ENCODE data around the gene UBXN11.

The UBXN11 gene

DNA sequence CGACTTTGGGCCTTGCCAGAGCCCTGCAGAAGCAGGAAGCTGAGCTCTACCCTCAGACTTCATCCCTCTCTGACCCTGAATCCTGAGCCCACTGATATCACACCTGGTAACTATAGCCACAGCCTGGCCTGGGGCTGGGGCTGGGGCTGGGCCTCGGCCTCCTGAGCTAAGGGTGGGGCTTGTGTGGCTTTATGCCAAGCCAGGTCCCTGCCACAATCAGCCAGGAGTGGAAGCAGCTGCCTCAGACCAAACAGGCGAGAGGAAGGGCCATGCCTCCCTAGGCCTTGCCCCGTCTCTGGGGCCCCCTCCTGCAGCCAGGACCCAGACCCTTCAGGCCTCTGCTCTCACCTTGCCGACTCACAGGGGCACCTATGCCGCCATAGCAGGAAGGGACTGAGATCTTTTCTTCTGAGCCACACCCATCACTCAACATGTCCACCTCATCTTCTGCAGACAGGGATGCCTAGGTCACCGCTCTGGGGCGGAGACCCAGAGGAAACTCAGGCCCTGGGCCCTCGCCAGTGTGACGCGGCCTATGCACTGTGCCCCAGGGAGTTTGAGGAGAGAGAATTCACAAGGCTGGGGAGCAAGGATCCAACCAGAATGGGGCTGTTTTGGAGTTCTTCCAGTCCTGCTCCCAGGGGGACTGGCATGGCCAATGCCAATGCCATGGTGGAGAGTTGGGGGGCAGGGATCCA, 5.7 kb downstream of the UBXN11 start:
- H3K4me1 ChIP-seq = no peaks in the 10 kb centered on the region
- no peak for DNase-seq
- no peaks in the 10 kb centered on the region for H3K27me3 ChIP-seq
- H3K9me3 ChIP-seq = no peaks in the 10 kb centered on the region
- no peak for TF ChIP-seq CTCF (IDR thresholded peaks at IDR 0.05; ENCODE audit: low read depth, low read length)
- no peaks in the 10 kb centered on the region for H3K36me3 ChIP-seq
- no peak overlapping the region for H3K4me3 ChIP-seq (ENCODE audit: low read depth, low read length)

DNA sequence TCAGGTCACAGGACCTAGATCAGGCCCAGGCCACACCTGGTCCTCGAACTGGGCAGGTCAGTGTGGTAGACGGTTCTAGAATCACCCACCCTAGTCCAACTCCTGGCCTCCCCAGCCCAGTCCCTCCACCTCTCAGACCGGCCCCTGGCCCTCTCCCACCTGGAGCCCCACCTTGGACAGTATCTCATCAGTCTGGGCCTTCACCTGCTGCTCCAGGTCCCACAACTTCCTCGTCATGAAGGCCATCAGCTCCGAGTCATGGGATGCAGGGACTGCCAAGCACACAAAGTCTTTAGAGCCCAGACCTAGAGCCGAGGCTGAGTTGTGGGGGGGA, 8.7 kb downstream of the UBXN11 start:
- no peak for DNase-seq
- Histone ChIP-seq H3K9me3 (no peaks in the 10 kb centered on the region), H3K27me3 (no peaks in the 10 kb centered on the region), H3K4me3 (ENCODE audit: low read depth, low read length) (no peak overlapping the region), H3K4me1 (no peaks in the 10 kb centered on the region), H3K36me3 (no peaks in the 10 kb centered on the region)
- TF ChIP-seq CTCF (IDR thresholded peaks at IDR 0.05; ENCODE audit: low read depth, low read length) = no peak

DNA sequence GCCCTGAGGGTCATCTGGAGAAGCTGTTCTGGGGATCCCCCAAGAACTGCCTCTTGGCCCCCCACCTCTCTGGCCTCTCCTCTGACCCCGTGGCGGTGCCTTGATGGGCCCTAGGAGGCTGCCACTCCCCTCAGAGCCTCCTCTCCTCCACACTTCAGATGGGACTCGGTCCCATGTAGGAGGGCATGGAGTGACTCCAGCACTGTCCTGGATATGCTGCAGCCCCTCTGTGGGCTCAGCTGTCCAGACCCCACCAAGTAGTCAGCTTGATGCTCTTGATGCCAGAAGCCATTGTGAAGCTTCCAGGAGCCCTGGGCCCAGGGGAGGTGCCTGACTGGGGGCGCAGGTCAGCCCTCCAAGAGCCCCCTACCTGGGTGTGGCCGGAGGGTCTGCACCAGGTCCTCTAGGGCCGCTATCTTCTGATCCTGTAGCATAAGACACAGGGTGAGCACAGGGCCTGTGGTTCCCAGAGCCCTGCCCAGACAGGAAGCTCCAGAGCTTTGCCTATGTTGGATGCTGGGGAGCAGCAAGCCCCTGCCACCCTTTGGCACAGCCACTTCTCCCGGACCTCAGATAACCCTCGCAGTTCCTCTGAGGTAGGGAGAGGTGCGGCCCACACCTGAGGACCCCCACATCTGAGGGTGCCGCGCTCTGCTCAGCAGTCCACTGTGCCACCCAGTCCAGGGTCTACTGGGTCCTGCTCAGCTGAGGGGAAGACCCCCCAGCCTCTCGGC, 9.2 kb downstream of the UBXN11 start:
- no peak for TF ChIP-seq CTCF (IDR thresholded peaks at IDR 0.05; ENCODE audit: low read depth, low read length)
- Histone ChIP-seq H3K27me3 (no peaks in the 10 kb centered on the region), H3K4me1 (no peaks in the 10 kb centered on the region), H3K36me3 (no peaks in the 10 kb centered on the region), H3K4me3 (ENCODE audit: low read depth, low read length) (no peak overlapping the region), H3K9me3 (no peaks in the 10 kb centered on the region)
- DNase-seq = no peak

DNA sequence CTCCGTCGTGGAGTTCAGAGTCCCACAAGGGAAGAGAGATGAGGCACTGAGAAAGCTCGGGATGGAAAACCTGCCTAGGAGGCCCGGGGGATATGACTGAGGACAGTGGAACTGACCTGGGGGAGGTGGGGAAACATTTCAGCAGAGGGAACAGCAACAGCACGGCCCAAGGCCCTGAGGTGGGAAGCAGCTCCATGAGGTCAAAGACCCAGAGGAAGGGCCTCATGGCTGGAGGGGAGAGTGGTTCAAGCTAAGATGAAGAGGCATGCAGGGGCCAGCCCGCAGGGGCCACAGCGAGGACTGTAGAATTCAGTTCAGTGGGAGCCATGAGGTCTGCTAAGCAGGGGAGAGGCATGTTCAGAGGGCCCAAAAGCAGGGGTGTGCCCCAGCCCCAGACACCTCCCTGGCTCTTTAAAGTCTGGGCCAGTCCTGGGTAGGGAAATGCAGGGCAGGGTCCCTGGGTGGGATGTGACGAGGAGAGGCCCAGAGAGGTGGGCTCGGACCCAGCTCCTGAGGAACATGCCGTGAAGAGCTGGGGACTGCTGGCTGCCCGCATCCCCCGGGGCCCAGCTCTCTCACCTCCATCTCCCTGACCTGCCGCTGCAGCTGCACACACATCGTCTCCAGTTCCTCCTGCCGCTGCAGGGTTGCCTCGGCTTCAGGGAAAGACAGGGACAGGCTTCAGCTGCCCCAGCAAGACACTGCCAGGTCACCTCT, 9.9 kb downstream of the UBXN11 start:
- H3K9me3 ChIP-seq = no peaks in the 10 kb centered on the region
- no peaks in the 10 kb centered on the region for H3K4me1 ChIP-seq
- H3K36me3 ChIP-seq = no peaks in the 10 kb centered on the region
- TF ChIP-seq CTCF (IDR thresholded peaks at IDR 0.05; ENCODE audit: low read depth, low read length) = no peak
- no peak overlapping the region for H3K4me3 ChIP-seq (ENCODE audit: low read depth, low read length)
- H3K27me3 ChIP-seq = no peaks in the 10 kb centered on the region
- no peak for DNase-seq

GRCh38 chr1:26295194-26296138, 11.0 kb downstream of the UBXN11 start:
- Histone ChIP-seq H3K36me3 (no peaks in the 10 kb centered on the region), H3K9me3 (no peaks in the 10 kb centered on the region)
- no peak for TF ChIP-seq CTCF (IDR thresholded peaks at IDR 0.05; ENCODE audit: low read depth, low read length)

More at GRCh38 chr1:26295194-26296138, 11.0 kb downstream of the UBXN11 start:
- Histone ChIP-seq H3K4me1 (no peaks in the 10 kb centered on the region), H3K27me3 (no peaks in the 10 kb centered on the region), H3K4me3 (ENCODE audit: low read depth, low read length) (no peak overlapping the region)
- no peak for DNase-seq
